ENCODE measurements around the gene TMCO5A. TPM values are rescaled to one million over a fixed set of nuclear protein-coding genes. Genes with fewer than 3 reads are reported as not detected.

Gene TMCO5A
- total and polyA plus RNA-seq, 2 of the 13 experiments (the other 11 are each of a cell fraction or from before 2014, with no cell fraction given) = not detected

- TF ChIP-seq ZNF282 (IDR thresholded peaks at IDR 0.05; ENCODE audit: partially characterized antibody) = no peak
- no peak for TF ChIP-seq GPN1 (CRISPR knock-in tag; IDR thresholded peaks at IDR 0.05; ENCODE audit: borderline replicate concordance)
- TF ChIP-seq ZNF891 (CRISPR knock-in tag; IDR thresholded peaks at IDR 0.05) = no peak
- no peak for TF ChIP-seq CAMTA2 (CRISPR knock-in tag; IDR thresholded peaks at IDR 0.05; ENCODE audit: borderline replicate concordance)
- TF ChIP-seq SETDB1 (CRISPR knock-in tag; IDR thresholded peaks at IDR 0.05; ENCODE audit: borderline replicate concordance) = no peak
- no peak for TF ChIP-seq MTA1 (CRISPR knock-in tag; IDR thresholded peaks at IDR 0.05; ENCODE audit: borderline replicate concordance)
- TF ChIP-seq ZNF232 (CRISPR knock-in tag; IDR thresholded peaks at IDR 0.05; ENCODE audit: borderline replicate concordance) = no peak
Measured at GRCh38 chr15:37907136-37907535, 27.3 kb upstream of the TMCO5A start (continued).

DNA sequence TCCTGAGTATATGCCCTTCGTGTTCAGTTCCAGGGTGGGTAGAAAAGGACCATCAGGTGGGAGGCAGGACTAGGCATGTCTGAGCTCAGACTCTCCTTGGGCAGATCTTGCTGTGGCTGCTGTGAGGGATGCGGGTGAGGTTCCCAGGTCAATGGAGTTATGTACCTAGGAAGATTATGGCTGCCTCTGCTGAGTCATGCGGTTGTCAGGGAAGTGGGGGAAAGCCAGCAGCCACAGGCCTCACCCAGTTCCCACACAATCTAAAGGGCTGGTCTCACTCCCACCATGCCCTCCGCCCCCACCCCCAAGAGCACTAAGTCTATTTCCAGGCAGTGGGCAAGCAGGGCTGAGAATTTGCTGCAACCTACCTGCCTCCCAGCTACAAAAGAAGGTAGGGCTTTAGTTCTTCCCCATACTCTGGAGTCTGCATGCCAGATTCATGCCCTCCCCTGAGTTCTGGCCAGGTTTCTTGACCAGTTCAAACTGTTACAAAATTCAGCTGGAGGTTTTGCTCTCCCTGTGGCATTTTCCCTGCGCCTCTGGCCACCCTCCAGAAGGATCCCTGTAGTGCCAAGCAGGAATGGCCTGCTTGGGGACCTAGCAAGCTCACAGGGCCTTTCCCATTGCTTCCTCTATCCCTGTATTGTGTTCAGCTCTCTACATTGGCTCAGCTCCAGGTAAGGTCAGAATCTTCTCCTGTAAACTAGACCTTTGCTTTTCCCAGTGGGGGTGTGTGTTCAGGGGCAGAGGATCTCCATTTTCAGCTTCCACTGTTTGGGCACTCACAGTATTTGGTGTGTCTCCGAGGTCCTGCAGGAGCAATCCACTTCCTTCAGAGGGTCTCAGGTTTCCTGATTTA, 12.7 kb upstream of the TMCO5A start:
- FAIRE-seq (no peak), DNase-seq (ENCODE audit: low spot score) (no peak), ATAC-seq (no peak)
- H3K36me3 ChIP-seq (replicated peaks in 1 of 2; ENCODE audit: control insufficient read depth in 1 of 2, insufficient read depth in 2 of 2, low read length in 2 of 2) = no peaks in the 10 kb centered on the region
- no peaks in the 10 kb centered on the region for H3K79me2 ChIP-seq (ENCODE audit: insufficient read depth, low read length)
- intact Hi-C loops (cut with micrococcal nuclease; ENCODE audit: unreplicated experiment) (no loop called here), in situ Hi-C loops (cut with HindIII; ENCODE audit: extremely low pct_ligation_motif_present, low pct_unique_long_range_greater_than_20kb) (no loop called here)
- BruUV-seq (replicated peaks) = no TSS peak
- ChIA-PET CTCF (ENCODE audit: low intra/inter-chr PET ratio, low total read pairs) (no interaction called here), POLR2A (no interaction called here)
- H2AFZ ChIP-seq (ENCODE audit: low read length) = no peak overlapping the region
- no peak overlapping the region for H3K4me3 ChIP-seq (replicated peaks in 1 of 3; ENCODE audit: insufficient read depth in 1 of 3, low read depth in 2 of 3, low read length in 3 of 3)
- no peaks in the 10 kb centered on the region; a peak in 1 of 5 replicates for H3K27me3 ChIP-seq (ENCODE audit: control insufficient read depth in 1 of 2, insufficient read depth in 2 of 2, low read length in 2 of 2)
- no peaks in the 10 kb centered on the region for H3K4me1 ChIP-seq (ENCODE audit: insufficient read depth, low read length)
- H4K20me1 ChIP-seq (ENCODE audit: insufficient read depth, low read length) = no peaks in the 10 kb centered on the region
- no peaks in the 10 kb centered on the region for H3K9me3 ChIP-seq (ENCODE audit: low read length)
- H3K4me2 ChIP-seq (ENCODE audit: low read depth, low read length) = no peak overlapping the region
- no peak overlapping the region for H3K27ac ChIP-seq (ENCODE audit: extremely low read length, insufficient read depth, low read length)
- TF ChIP-seq ZNF770 (CRISPR knock-in tag; IDR thresholded peaks at IDR 0.05) (no peak), SPEN (CRISPR knock-in tag; IDR thresholded peaks at IDR 0.05; ENCODE audit: low read depth) (no peak), MAZ (IDR thresholded peaks at IDR 0.05; ENCODE audit: borderline replicate concordance, low read depth, low read length) (no peak), MAZ (CRISPR knock-in tag; IDR thresholded peaks at IDR 0.05; ENCODE audit: low read depth) (no peak), ZNF556 (CRISPR knock-in tag; IDR thresholded peaks at IDR 0.05; ENCODE audit: borderline replicate concordance) (no peak), CHD4 (IDR thresholded peaks at IDR 0.05; ENCODE audit: borderline replicate concordance, low read length) (no peak), BCL3 (CRISPR knock-in tag; IDR thresholded peaks at IDR 0.05) (no peak), RXRA (CRISPR knock-in tag; IDR thresholded peaks at IDR 0.05) (no peak), ZNF180 (CRISPR knock-in tag; IDR thresholded peaks at IDR 0.05; ENCODE audit: borderline replicate concordance, low read depth) (no peak), RORA (CRISPR knock-in tag; IDR thresholded peaks at IDR 0.05) (no peak), SETDB1 (CRISPR knock-in tag; IDR thresholded peaks at IDR 0.05; ENCODE audit: borderline replicate concordance) (no peak)
- TF ChIP-seq, protein P1, sequence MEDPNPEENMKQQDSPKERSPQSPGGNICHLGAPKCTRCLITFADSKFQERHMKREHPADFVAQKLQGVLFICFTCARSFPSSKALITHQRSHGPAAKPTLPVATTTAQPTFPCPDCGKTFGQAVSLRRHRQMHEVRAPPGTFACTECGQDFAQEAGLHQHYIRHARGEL (CRISPR knock-in tag; IDR thresholded peaks at IDR 0.05) = no peak
- 27% methylated on average over 4 of the region's 6 CpGs for WGBS (ENCODE audit: low lambda C conversion rate)
- no peak overlapping the region for H3K9ac ChIP-seq (ENCODE audit: insufficient read depth, low read depth, low read length)
